ENCODE measurements around the gene JARID2. TPM values are rescaled to one million over a fixed set of nuclear protein-coding genes. Genes with fewer than 3 reads are reported as not detected.

The JARID2 gene
- total and polyA plus RNA-seq, 10 of the 15 experiments (the other 5 are each of a cell fraction or from before 2014, with no cell fraction given) = 4.2 to 21.6 (median 11.7) TPM

- ChIA-PET POLR2A (no interaction called here), SMC1A (ENCODE audit: uncharacterized antibody, unreplicated experiment) (interaction anchor here (1.6 kb wide), 1 partner anchor 119 kb away, joined by 7 read pairs; no protein-coding TSS in a partner anchor), CTCF (interaction anchor here (2.1 kb wide), 1 partner anchor 119 kb away, joined by 7 read pairs; no protein-coding TSS in a partner anchor), RAD21 (ENCODE audit: unreplicated experiment) (no interaction called here)
- Histone ChIP-seq H3K4me3 (no peak overlapping the region), H3K9ac (ENCODE audit: control insufficient read depth, insufficient read depth, low read length) (no peak overlapping the region), H3K36me3 (ENCODE audit: control insufficient read depth in 2 of 2, insufficient read depth in 2 of 2, low read length in 1 of 2) (peaks cover 30 to 42% of the 10 kb centered on the region in 2 experiments; a peak in 3 of 4 replicates), H3K27ac (ENCODE audit: control insufficient read depth, insufficient read depth) (no peak overlapping the region), H3K4me1 (ENCODE audit: control insufficient read depth, insufficient read depth, low read length) (no peaks in the 10 kb centered on the region), H3K9me3 (replicated peaks; ENCODE audit: control insufficient read depth, insufficient read depth, low read length) (no peaks in the 10 kb centered on the region), H3K27me3 (replicated peaks in 1 of 2; ENCODE audit: control insufficient read depth in 2 of 2, insufficient read depth in 2 of 2, low read length in 1 of 2) (no peaks in the 10 kb centered on the region), H3K4me2 (ENCODE audit: control insufficient read depth, insufficient read depth) (no peak overlapping the region), H3K79me2 (ENCODE audit: control insufficient read depth, insufficient read depth, low read length) (no peaks in the 10 kb centered on the region), H2AFZ (ENCODE audit: control insufficient read depth, low read depth, low read length) (no peak overlapping the region), H4K20me1 (ENCODE audit: control insufficient read depth, insufficient read depth) (no peaks in the 10 kb centered on the region)
- DNase-seq (ENCODE audit: low read depth, low spot score) = no peak
- no peak for FAIRE-seq
- no TSS peak for BruUV-seq (replicated peaks)
- TF ChIP-seq MTA3 (IDR thresholded peaks at IDR 0.05; ENCODE audit: borderline replicate concordance, low read length) = no peak
- 91% methylated on average over 26 of the region's 26 CpGs for WGBS (ENCODE audit: insufficient coverage, insufficient replicate concordance, low lambda C conversion rate, missing lambda C conversion rate)
- intact Hi-C loops (cut with micrococcal nuclease; ENCODE audit: unreplicated experiment) = no loop called here
- in situ Hi-C loops (cut with MboI) = no loop called here
- ATAC-seq = no peak
Measured at GRCh38 chr6:15504581-15505350, 258.9 kb downstream of the JARID2 start.

- H3K9ac ChIP-seq (ENCODE audit: control insufficient read depth, insufficient read depth, low read length) = no peak overlapping the region
- H3K4me1 ChIP-seq (ENCODE audit: control insufficient read depth, insufficient read depth, low read length) = no peaks in the 10 kb centered on the region
- peaks cover 25 to 43% of the 10 kb centered on the region in 2 experiments; a peak in 3 of 4 replicates for H3K36me3 ChIP-seq (ENCODE audit: control insufficient read depth in 2 of 2, insufficient read depth in 2 of 2, low read length in 1 of 2)
- no peaks in the 10 kb centered on the region for H3K9me3 ChIP-seq (replicated peaks; ENCODE audit: control insufficient read depth, insufficient read depth, low read length)
- no peaks in the 10 kb centered on the region for H3K79me2 ChIP-seq (ENCODE audit: control insufficient read depth, insufficient read depth, low read length)
- ATAC-seq = no peak
- ChIA-PET CTCF (interaction anchor here (1.3 to 2.1 kb wide), 2 partner anchors 13 to 118 kb away, joined by 4 to 7 read pairs; no protein-coding TSS in a partner anchor), POLR2A (no interaction called here), RAD21 (ENCODE audit: unreplicated experiment) (no interaction called here), SMC1A (ENCODE audit: uncharacterized antibody, unreplicated experiment) (interaction anchor here (1.3 to 1.6 kb wide), 2 partner anchors 9 to 118 kb away, joined by 3 to 7 read pairs; no protein-coding TSS in a partner anchor)
- no peak for TF ChIP-seq HCFC1 (IDR thresholded peaks at IDR 0.05; ENCODE audit: low read length)
- WGBS (ENCODE audit: insufficient coverage, insufficient replicate concordance, low lambda C conversion rate, missing lambda C conversion rate) = 91% methylated on average over 18 of the region's 18 CpGs
- H4K20me1 ChIP-seq (ENCODE audit: control insufficient read depth, insufficient read depth) = no peaks in the 10 kb centered on the region
- no peak for DNase-seq (ENCODE audit: low read depth, low spot score)
- no peaks in the 10 kb centered on the region for H3K27me3 ChIP-seq (replicated peaks in 1 of 2; ENCODE audit: control insufficient read depth in 2 of 2, insufficient read depth in 2 of 2, low read length in 1 of 2)
- no peak overlapping the region for H3K27ac ChIP-seq (ENCODE audit: control insufficient read depth, insufficient read depth)
- no peak overlapping the region for H3K4me2 ChIP-seq (ENCODE audit: control insufficient read depth, insufficient read depth)
- H3K4me3 ChIP-seq = no peak overlapping the region
- intact Hi-C loops (cut with micrococcal nuclease; ENCODE audit: unreplicated experiment) (no loop called here), in situ Hi-C loops (cut with MboI) (no loop called here)
- BruUV-seq (replicated peaks) = no TSS peak
- H2AFZ ChIP-seq (ENCODE audit: control insufficient read depth, low read depth, low read length) = no peak overlapping the region
- no peak for FAIRE-seq
Measured at GRCh38 chr6:15505463-15505918, 259.6 kb downstream of the JARID2 start.
